ENCODE results near the gene DLX6.
A peak's percentile ranks its signal among the peaks of the same experiment; 100 is the strongest.

The DLX6 gene

DNA sequence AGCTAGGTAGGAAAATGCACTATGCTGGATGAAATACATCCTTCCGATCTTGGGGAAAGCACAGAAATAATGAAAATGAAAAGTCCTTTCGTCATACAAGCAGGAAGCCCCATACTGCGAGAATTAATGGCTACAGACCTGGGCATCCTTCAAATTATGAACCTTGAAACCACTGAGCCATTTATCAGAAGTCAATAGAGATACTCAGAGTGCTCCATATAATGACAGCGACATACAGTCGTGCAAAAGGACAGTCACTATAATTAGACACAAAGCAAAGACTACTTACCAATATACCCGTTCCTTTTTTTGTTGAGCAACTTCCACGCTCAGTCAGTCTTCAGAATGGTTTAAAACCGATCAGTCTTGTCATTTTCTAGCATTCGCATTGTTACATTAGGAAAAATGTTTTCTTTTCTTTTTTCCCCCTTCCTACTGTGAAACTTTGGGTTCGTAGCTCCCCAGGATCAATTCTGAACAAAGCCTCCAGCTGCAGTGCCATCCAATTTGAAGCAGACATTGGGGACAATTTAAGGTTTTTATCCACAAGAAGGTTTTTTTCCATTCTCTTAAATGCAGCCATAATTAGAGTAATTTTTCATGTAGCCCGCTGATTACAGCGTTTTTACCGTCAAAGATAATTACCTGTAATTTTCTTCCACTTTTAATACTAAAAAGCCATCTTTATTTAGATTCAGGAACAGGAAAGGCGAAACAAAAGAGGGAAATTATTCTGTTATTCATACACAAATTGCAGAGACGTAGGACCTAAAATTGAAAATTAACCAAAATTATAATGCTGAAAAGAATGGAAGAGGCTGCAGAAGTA is 6.4 kb downstream of the DLX6 start:
- no peak overlapping the region for H3K9ac ChIP-seq (ENCODE audit: low read depth, low read length)
- H3K4me1 ChIP-seq (ENCODE audit: insufficient read depth, low read length) = peaks cover 3% of the 10 kb centered on the region; the same call in 1 of the 2 replicates
- H3K9me3 ChIP-seq (ENCODE audit: control insufficient read depth, insufficient read depth, low read length) = no peaks in the 10 kb centered on the region
- no peaks in the 10 kb centered on the region for H3K36me3 ChIP-seq (ENCODE audit: insufficient read depth, low read length)

- H3K36me3 ChIP-seq (ENCODE audit: insufficient read depth, low read length) = no peaks in the 10 kb centered on the region
- no peak overlapping the region for H3K9ac ChIP-seq (ENCODE audit: low read depth, low read length)
- H3K4me1 ChIP-seq (ENCODE audit: insufficient read depth, low read length) = peaks cover 2% of the 10 kb centered on the region; the same call in 1 of the 2 replicates
- no peaks in the 10 kb centered on the region for H3K9me3 ChIP-seq (ENCODE audit: control insufficient read depth, insufficient read depth, low read length)
These were observed 7.2 kb downstream of the DLX6 start for GRCh38 chr7:97012365-97013133.

GRCh38 chr7:97013134-97013844 is 7.9 kb downstream of the DLX6 start:
- H3K36me3 ChIP-seq (ENCODE audit: insufficient read depth, low read length) = no peaks in the 10 kb centered on the region
- no peaks in the 10 kb centered on the region for H3K4me1 ChIP-seq (ENCODE audit: insufficient read depth, low read length)

GRCh38 chr7:97013845-97014134 is 8.4 kb downstream of the DLX6 start:
- Histone ChIP-seq H3K4me1 (ENCODE audit: insufficient read depth, low read length) (no peaks in the 10 kb centered on the region), H3K9me3 (ENCODE audit: control insufficient read depth, insufficient read depth, low read length) (no peaks in the 10 kb centered on the region), H3K36me3 (ENCODE audit: insufficient read depth, low read length) (no peaks in the 10 kb centered on the region), H3K9ac (ENCODE audit: low read depth, low read length) (no peak overlapping the region)

More at GRCh38 chr7:97013134-97013844, 7.9 kb downstream of the DLX6 start:
- Histone ChIP-seq H3K9me3 (ENCODE audit: control insufficient read depth, insufficient read depth, low read length) (no peaks in the 10 kb centered on the region), H3K9ac (ENCODE audit: low read depth, low read length) (no peak overlapping the region)

DNA sequence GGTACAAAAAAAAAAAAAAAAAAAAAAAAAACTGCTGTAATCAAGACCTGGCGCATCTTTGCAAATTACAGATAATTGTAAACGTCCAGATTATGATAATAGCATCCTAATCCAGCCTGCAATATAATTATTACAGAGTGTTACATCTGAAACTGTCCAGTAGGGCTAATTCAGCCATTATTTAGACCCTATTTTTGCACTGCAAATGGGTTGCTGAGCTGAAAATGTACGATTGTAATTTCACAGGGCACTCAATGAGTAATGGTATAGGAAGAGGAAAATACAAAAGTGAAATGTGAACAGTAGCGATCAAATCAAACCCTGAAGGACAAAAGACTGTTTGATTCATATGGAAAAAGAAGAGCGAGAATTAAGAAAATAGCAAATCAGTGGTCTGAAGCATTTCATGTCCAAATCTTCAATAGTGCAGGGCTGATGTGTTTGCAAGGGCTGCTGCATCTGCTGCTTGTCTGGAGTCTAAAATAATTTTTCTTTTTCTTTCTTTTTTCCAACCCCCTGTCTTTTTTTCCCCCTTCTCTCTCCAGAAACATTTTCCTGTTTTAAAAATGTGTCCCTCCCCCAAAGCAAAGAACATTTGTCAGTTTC is 8.9 kb downstream of the DLX6 start:
- no peak overlapping the region for H3K9ac ChIP-seq (ENCODE audit: low read depth, low read length)

GRCh38 chr7:97015279-97015678 is 9.9 kb downstream of the DLX6 start:
- no peaks in the 10 kb centered on the region for H3K4me1 ChIP-seq (ENCODE audit: insufficient read depth, low read length)
- no peaks in the 10 kb centered on the region for H3K9me3 ChIP-seq (ENCODE audit: control insufficient read depth, insufficient read depth, low read length)
- no peak overlapping the region for H3K9ac ChIP-seq (ENCODE audit: low read depth, low read length)
- no peaks in the 10 kb centered on the region for H3K36me3 ChIP-seq (ENCODE audit: insufficient read depth, low read length)

More for the DNA sequence above, 8.9 kb downstream of the DLX6 start:
- Histone ChIP-seq H3K9me3 (ENCODE audit: control insufficient read depth, insufficient read depth, low read length) (no peaks in the 10 kb centered on the region), H3K4me1 (ENCODE audit: insufficient read depth, low read length) (no peaks in the 10 kb centered on the region), H3K36me3 (ENCODE audit: insufficient read depth, low read length) (no peaks in the 10 kb centered on the region)

GRCh38 chr7:97015756-97016380 is 10.5 kb downstream of the DLX6 start:
- Histone ChIP-seq H3K9ac (ENCODE audit: low read depth, low read length) (peak overlapping the region; percentile 14; the same call in 1 of the 2 replicates), H3K9me3 (ENCODE audit: control insufficient read depth, insufficient read depth, low read length) (no peaks in the 10 kb centered on the region), H3K4me1 (ENCODE audit: insufficient read depth, low read length) (no peaks in the 10 kb centered on the region), H3K36me3 (ENCODE audit: insufficient read depth, low read length) (no peaks in the 10 kb centered on the region)

DNA sequence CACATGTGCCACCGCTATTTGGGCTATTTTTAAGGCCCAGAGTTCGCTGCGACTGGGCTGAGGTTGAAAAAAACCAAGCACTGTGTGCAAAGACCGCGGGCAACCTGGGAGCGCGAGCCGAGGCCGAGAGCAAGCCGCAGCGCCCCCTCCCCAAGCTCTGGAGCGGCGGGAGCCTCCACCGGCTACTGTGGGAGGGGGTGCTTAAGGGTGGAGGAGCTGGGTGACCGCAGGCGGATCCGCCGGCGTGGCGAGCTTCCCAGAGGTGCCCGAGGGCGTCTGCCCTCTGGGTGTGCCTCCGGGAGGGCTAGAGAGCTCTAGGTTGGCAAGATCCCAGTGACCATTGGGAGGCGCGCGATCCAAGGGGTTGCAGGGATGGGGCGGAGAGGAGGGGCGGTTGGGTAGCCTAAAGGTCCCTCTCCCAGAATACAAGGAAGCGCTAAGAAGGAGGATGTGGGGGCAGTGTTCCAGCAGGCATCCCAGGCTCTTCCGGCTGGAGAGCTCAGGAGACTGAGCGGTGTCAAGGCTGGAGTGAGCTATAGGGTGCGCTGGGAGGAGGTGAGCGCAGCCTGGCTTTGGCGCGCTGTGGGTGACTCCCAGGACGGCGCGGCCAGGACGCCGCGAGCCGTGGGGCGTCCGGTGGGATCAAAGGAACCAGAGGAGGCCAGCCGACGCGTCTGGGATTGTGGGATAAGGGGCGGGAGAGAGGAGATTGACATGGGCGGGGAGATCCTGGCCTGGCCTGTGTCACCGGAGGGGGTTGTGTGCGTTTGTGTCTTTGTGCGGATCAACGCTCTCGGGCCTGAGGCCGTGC is 11.2 kb downstream of the DLX6 start:
- Histone ChIP-seq H3K9me3 (ENCODE audit: control insufficient read depth, insufficient read depth, low read length) (no peaks in the 10 kb centered on the region), H3K9ac (ENCODE audit: low read depth, low read length) (peak overlapping the region; percentile 24; the same call in 1 of the 2 replicates), H3K4me1 (ENCODE audit: insufficient read depth, low read length) (no peaks in the 10 kb centered on the region)

GRCh38 chr7:97017192-97018125 is 12.1 kb downstream of the DLX6 start:
- Histone ChIP-seq H3K4me1 (ENCODE audit: insufficient read depth, low read length) (no peaks in the 10 kb centered on the region; the same call in 1 of the 2 replicates), H3K36me3 (ENCODE audit: insufficient read depth, low read length) (no peaks in the 10 kb centered on the region), H3K9ac (ENCODE audit: low read depth, low read length) (peak overlapping the region; percentile 24; the same call in 1 of the 2 replicates), H3K9me3 (ENCODE audit: control insufficient read depth, insufficient read depth, low read length) (no peaks in the 10 kb centered on the region)

More for the DNA sequence above, 11.2 kb downstream of the DLX6 start:
- no peaks in the 10 kb centered on the region for H3K36me3 ChIP-seq (ENCODE audit: insufficient read depth, low read length)

- Histone ChIP-seq H3K9ac (ENCODE audit: low read depth, low read length) (no peak overlapping the region), H3K9me3 (ENCODE audit: control insufficient read depth, insufficient read depth, low read length) (no peaks in the 10 kb centered on the region), H3K36me3 (ENCODE audit: insufficient read depth, low read length) (no peaks in the 10 kb centered on the region), H3K4me1 (ENCODE audit: insufficient read depth, low read length) (no peaks in the 10 kb centered on the region; the same call in 1 of the 2 replicates)
These were observed 12.8 kb downstream of the DLX6 start for GRCh38 chr7:97018126-97018601.

GRCh38 chr7:97018791-97019531 is 13.6 kb downstream of the DLX6 start:
- H3K36me3 ChIP-seq (ENCODE audit: insufficient read depth, low read length) = no peaks in the 10 kb centered on the region
- no peaks in the 10 kb centered on the region for H3K9me3 ChIP-seq (ENCODE audit: control insufficient read depth, insufficient read depth, low read length)
- H3K9ac ChIP-seq (ENCODE audit: low read depth, low read length) = no peak overlapping the region
- no peaks in the 10 kb centered on the region; the same call in 1 of the 2 replicates for H3K4me1 ChIP-seq (ENCODE audit: insufficient read depth, low read length)
